Dermis microvascular lymphatic vessel endothelial cell (primary cell): ENCODE data around the gene MYT1. TPM values are rescaled to one million over a fixed set of nuclear protein-coding genes. Genes with fewer than 3 reads are reported as not detected.

Experiments used
- DNase-seq, 2 donors: peaks; one replicate each; pipeline versions ENCODE4 v3.0.0 to v3.0.0-alpha.2; 2010; ENCODE audit warnings: low read depth in 2 of 2
- total RNA-seq: library from RNA; depleted of rRNA; stranded (reverse); fragments of >200 nt; gene quantifications from 2 replicates; pipeline ENCODE4 v1.2.1, GENCODE V29; 2014

The MYT1 gene
- total RNA-seq, 1 donor from 2014 or later = not detected

DNA sequence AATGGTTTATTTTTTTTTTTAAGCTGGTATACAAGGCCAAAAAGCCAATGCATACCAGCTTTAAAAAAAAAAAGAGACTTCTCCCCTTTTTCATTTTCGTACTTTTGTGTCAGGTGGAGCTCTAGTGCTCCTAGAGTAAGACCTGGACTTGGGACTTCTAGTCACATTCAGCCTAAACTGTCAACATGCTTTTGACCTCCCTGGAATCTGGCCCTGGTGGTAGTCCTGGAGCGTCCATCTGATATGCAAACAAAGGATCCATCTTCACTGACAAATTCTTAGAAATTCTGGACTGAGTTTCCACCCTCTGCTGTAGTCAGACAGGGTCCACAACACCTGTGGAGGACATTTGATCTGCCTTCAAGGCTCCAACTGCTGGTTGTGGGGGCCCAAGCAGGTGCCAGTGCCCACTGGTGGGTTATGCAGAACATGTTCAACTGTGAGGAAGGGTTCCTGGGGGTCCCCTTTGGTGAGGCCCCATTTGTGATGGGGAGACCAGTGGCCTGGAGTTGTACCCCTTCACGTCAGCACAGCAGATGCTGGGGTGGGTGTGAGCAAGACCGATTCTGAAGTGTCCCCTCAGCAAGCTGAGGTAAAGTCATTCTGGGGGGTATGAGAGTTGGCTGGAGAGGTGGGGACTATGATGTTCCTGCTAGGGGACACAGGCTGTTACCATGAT lies 78.7 kb downstream of the MYT1 start:
- no peak for DNase-seq

DNA sequence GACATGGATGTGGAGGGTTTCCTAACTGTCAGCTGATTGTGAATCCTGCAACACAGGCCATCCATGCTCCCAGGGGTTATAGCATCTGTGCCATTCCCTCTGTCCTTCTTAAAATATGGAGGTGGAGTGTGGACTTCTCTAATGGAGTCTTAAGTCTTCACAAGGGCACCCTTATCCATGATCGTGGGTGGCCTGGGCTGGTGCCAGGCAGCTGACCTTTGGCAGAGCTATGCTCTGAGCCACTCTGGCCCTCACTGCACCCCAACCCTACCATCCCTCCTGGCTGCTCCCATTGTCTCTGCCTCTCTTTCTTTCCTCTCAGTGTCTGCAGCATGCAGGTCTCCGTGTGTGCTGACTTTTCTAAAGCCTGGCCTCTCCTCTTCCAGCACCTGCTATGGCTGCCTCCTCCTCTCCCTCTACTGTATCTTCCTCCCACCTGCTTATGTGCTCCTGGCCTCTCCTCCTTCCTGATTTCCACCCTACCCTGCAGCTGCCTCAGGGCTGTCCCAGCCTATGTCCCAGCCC lies 80.1 kb downstream of the MYT1 start:
- no peak for DNase-seq

DNA sequence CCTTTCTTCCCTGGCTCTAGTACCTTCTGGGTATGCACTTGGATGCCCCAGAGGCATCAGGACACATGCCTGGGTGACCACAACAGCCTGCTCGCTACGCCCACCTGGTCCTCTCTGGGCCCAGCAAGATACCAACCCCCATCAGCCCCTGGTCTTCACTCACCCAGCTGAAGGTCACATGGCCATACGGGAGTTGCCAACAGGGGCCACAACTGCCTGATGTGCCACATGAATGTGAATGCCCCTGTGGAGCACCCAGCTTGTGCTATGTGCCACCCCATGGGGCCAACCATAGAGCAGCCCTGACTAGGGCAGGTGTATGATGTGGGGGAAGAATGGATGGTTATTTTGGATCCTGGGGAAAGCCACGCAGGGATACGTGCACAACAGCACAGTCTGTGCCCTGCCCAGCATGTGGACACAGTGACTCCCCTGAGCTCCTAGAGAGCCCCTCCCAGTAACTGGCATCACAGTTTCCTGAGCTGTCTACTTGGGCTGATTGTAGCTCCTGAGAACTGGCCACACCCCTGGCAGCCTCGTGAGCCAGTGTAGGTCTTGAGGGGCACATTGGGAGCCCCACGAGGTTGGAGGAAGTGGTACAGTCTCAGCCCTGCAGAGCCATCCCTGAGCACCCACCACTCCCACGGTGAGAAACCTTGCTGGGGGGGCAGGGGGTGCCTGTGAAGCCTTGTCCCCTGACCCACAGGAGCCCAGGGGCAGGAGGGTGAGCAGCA lies 80.8 kb downstream of the MYT1 start:
- DNase-seq = no peak

DNA sequence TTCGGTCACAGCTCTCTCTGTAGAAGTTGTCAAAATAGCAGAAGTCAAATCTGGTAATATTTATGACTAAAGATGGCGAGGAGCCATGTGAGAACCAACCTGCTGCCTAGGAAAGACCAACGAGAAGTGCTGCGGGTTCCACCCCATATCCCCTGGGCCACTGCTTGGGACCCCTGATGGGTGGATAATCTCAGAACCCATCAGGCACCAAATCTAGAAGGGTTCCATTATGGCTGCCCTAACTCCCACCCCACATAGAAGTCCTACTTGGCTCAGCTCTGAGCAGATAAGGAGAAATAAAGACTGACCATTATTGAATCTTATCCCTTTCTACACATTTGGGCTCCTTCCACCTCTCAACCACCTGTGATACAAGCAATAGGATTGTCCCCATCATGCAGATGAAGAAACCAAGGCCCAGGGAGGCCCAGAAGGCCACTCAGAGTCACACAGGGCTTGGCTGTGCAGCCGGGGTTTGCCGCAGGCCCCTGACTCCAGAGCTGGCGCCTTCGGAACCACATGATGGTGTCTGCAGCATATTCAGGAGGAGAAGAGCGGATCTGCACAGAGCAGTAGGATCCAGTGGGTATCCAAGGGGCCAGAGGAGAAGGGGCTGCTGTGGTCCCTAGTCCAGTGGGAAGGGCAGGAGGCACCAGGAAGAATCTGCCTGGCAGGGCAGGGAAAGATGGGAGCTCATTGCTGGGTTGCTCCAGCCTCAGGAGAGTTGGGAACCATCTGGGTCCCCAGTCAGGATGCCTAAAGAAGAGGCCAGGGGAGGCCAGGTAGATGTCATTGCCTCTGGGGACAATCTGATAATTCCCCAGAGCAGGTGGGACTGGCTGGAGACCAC lies 81.7 kb downstream of the MYT1 start:
- DNase-seq = no peak

DNA sequence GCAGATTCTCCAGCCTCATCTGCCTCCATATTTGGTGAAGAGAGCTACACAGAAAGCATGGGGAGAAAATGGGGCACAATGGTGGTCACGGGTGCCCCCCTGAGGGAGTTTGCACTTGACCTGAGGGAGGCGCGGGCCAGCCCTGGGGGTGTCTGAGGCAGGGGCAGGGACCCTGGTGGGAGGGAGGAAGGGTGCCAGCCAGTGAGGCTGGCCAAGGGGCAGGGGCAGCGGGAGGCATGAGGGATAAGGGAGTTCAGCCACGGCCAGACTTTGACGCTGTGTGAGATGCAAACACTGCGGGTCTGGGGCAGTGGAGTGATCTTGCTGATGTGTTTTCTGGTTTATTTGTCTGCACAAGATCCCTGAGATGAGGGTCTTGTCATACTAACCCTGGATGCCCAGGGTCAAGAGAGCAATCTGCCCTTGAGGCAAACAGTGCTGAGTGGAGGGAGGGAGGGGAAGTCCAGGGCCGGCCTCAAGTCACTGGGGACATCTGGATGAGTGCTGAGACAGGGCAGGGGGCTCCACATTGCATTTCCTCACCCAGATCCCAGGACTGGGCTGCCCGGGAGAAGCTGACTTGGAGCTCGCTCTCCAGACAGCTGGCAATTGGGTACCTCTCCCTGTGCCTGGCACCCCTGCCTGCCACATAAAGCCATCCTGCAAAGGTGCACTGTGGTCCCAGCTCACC lies 82.5 kb downstream of the MYT1 start:
- DNase-seq = no peak

DNA sequence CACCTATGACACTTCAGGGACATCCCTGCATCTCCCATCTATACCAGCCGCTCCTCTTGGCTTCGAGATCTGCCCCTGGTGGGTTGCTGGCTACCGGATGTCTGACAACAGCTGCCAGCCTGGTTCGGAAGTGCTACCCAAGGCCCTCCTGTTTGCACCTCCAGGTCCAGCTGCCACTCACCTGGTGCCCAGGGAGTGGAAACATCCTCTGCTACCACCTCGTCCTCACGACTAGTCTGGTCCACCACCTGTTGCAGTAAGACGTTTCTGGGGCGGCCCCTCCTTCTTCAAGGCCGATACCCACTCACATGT lies 83.0 kb downstream of the MYT1 start:
- DNase-seq = no peak

DNA sequence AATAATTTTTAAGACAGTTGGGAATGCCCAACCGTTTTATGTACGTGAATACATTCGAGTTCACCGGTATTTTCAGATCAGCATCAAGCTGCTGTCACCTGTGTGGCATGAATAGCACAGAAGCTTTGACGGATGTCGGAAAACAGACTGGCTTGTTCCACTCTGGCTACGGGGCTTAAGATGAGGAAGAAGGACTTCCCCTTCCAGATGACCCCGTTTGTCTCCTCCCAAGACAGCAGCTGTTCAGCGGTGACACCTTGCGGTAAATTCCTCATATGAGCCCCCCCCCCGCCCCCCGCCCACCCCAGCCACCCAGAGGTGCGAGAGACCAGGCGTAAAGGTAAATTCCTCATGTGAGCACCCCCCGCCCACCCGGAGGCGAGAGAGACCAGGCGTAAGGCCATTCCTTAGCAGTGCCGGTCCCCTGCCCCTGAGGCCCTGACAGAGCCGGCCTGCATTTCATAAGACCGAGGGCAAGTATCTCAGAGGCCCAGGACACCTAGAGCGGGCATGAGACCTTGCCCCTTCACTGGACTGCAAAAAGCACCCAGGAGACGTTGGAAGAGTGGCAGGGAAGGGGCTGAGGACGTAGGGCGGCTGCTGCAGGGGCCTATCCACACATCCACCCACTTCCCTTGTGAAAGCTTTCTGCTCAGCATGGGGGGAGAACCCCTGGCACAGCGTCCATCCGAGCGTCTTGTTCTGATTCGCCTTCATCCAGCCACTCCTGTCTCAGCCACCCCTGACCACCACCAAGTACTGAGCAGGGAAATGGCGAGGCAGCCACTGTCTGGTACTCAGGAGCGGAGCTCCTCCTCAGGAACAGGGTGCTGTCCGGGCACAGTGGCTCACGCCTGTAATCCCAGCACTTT lies 84.0 kb downstream of the MYT1 start:
- DNase-seq = no peak

DNA sequence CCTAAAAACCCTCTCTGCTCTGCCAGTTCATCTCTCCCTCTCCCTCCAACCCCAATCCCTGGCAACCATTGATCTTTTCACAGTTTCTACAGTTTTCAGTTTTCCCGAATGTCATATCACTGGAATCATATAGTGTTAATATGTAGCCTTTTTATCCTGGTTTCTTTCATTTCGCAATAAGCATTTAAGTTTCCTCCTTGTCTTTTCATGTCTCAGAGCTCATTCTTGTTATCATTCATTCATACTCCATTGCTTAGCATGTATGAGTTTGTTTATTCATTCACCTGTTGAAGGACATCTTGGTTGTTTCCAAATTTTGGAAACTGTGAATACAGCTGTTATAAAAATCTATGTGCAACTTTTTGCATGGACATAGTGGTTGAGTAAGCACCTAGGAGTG lies 85.8 kb downstream of the MYT1 start:
- DNase-seq = no peak

DNA sequence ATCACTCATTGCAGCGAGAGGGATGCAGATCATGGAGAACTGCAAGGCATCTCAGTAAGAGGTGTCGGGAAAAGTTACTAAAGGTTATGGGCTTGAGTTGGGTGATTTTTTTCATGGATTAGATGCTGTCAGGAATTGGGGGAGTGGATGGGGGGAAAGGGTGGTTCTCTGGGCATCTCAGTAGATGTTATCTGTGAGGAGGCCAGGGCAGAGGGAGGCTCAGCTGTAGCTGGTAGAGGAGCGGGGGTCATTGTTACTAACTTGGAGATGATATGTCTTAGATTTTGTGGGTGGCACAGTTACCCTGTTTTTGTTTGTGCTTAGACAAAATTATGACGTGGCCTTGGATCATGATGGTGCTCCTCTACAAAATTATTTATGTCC lies 88.7 kb downstream of the MYT1 start:
- DNase-seq = no peak

DNA sequence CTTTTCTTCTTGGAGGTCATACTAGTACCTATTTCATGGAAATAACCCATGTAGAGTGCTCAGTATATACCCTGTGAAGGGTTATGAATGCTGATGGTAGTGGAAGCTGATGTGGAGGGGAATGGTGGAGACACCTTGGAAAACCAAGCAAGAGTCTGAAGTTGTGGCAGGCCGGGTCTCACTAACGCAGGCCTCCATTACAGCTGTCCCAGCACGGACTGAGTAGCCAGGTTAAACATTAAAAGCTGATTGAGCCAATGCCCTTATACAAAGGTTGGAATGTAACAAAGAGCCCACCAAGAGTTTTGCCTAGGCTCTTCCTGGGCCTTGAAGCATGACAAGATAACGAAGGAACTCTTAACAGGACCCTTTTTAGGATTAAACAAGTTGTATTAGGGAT lies 89.2 kb downstream of the MYT1 start:
- no peak for DNase-seq

DNA sequence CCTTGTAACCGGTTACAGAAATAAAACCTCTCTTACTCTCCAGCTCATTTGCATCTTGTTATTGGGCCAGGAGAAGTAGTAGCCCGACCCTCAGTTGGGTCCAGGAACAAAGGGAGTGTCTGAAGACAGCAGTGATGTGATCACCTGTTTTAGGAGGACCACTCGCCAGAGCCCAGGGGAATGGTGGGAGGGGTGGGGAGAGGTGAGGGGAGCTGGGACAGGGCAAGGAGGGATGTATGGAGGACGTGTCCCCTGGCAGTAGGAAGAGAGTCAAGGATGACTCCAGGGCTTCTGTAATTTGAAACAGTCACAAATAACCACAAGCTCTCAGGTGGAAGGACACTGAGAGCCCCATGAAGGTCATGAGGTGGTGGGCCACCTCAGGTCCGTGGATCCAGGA lies 89.9 kb downstream of the MYT1 start:
- DNase-seq = no peak

DNA sequence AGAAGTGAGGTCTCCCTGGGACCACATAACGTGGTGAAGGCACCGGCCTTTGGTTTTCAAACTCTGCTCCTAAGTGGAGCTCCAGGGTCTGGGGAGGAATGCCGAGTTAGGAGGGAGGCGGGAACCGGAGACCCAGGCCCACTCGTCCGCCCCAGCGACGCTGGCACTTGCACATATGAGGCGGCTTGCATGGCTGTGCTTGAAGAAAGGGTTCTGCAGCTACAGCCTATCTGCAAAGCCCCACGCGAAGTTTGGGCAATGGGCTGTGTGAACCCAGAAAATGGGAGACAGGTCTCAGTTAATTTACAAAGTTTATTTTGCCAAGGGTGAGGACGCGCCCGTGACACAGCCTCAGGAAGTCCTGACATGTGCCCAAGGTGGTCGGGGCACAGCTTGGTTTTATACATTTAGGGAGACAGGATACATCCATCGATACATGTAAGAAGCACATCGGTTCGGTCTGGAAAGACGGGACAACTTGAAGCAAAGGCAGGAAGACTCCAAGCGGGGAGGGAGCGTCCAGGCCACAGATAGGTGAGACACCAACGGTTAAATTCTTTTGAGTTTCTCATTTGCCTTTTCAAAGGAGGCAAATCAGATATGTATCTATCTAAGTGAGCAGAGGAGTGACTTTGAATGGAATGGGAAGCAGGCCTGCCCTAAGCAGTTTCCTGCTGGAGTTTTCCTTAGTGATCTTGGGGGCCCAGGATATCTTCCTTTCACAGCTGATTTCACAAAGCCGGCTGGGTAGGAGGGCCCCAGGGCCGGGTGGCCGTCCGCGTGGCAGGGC lies 90.5 kb downstream of the MYT1 start:
- DNase-seq = no peak

DNA sequence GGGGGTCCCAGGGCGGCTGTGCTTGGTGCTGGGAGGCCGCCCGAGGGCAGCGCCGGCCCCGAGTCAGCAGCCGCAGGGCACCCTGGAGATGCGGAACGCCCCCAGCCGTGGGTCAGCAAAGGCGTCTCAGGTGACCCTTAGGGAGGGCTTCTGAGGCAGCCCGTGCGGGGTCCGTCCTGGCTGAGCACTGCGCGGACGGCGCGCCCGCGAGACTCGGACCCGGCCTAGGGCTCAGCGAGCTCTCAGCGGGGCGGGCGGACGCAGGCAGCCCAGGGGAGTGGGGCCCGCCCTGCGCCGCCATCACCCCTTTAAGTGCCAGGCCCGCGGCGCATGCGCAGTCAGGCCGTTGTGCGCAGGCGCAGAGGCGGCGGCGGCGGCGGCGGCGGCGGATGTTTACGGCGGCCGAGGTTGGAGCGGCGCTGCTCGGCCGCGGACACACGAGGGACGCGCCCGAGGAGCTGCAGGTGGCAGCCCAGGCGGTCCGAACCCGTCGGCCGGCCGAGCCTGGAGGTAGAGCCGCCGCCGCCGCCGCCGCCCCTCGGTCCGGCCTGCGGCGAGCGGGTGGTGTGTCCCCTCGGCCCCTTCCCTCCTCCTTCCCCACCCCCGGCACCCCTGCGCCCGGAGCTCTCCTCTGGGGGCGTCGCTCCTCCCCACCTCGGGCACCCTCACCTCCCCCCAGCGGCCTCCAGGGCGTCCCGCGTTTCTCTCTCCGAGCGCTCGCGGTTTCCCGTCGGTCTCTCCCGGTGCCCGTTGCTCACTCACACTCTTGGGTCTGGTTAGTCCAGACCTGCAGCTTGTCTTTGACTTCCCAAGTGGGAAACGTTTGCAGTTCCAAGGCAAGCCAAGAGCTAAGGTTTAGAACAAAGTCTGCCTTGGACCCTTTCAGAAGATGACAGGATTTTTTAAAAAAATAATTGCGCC lies 91.4 kb downstream of the MYT1 start, which contains the start of gene PCMTD2:
Gene PCMTD2, plus strand, starts transcription at position 388 of the 921 bp plus-strand sequence. CDS start 4,218 bp downstream, outside the sequence.
- peak; percentile 39 to 88 for DNase-seq

DNA sequence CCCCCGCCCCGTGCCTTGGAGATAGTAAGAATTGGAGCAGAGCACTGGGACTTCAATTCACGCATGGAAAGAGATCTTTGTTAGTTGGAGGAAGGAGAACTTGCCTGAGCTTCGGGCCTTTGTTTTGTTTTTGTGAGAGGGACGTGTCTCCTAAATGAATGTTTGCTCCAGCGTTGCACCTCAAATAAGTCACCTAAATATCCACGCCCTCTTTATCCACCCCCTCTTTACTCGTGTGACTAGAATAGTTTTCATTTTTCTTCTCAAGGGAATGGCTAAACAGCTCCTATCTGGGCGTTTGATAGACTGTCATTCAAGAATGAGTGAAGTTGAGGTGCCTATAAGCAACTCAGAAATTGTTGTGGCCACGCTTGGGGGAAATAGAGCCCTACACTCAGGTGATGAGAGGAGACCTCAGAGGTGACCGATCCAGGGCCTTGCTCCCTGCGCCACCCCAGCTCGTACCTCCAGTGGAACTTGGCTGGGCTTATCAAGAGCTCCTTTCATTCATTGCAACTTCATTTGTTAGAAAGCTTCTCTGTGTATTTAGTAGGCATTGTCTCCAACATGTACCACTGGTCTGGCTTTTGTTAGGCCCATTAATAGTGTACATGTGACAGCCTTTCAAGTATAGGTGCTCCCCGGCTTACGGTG lies 92.2 kb downstream of the MYT1 start:
- DNase-seq = no peak

DNA sequence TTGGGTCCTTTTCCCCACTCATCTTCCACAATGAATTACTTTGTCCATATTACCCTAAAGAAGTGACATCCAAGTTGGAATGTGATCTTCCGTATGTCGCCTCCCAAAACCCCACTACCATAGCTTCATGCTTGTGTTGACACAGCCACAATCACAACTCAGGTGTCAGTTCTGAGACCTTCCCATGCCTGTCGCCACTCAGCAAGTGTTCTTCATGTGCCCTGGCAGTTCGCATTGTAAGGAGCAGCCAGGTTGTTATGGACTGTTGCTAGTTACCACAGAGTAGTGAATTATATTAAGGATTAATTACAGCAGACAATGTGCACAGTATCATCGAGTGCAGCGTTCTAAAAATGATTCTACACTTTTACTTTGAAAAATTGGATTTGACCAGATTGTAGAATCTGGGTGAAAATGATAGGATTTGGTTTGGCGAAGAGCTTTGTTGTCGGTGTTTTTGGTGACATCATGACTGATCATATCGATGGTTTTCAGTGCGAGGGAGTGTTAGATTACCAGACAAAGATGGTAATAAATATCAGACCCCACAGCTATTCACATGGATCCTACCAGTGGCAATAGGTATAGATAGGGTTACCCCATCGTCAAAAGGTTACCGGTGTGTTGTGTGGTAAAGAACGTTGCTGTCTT lies 93.0 kb downstream of the MYT1 start:
- DNase-seq = no peak

DNA sequence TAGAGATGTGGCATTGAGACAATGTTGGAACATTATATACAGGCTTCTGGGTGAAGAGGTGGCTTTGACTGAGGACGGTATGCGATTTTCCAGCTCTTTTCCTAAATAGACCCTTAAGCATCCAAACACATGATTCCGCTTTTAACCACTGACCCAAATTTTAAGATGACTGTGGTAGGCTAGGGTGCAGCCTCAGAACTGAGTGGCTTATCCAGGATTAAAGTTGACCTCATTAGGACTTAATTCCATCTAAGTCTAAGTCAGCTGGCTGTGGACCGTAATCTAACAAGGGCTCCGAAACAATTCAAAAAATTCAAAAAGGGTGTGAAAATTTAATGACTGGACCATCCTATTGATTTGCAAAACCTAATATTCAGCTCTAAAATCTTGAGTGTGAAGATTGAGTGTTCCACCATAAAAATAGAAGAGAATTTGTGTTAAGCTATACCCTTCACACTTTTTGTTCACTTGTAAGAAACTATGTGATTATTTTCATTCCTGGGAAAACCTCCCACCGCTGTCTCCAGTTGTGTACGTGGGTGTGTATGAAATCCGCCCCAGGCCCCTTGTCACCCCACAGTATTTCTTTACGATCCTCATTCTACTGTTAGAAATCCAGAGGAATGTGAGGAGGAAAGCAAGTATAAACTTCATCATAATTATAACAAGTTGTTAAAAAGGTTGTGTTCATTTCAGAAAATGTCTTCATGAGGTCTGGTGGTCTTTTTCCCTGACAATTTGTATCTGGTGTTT lies 94.0 kb downstream of the MYT1 start:
- no peak for DNase-seq

DNA sequence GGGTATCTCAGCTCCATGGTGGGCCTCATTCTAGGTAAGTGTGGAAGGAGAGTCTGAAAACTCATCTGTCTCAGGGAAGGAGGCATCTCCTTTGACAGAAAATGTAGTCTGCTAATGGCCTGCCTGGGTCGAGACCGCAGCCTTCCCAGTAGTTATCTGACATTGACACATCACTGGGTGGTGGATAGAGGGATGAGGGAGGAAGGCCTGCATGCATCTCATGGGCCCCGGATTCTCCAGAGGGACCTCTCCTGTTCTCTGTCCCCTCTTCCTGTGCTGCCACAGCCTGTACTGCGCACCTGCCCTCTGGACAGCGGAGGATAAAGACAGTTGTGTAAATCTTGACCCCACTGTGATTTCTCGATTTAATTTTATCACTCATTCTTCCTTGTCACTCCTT lies 96.0 kb downstream of the MYT1 start:
- no peak for DNase-seq
